GM23338 (cell line): ENCODE data around the gene FAM168A. TPM values are rescaled to one million over a fixed set of nuclear protein-coding genes. Genes with fewer than 3 reads are reported as not detected.

Experiments used
- ATAC-seq: fragments of 200-7000 bp; cut with Tn5 transposase; 3 replicates; pipeline ENCODE4 v1.9.1; 2020
- DNase-seq: peaks from one replicate; pipeline ENCODE4 v3.0.0-alpha.2; 2015; ENCODE audit warnings: low spot score
- H2AFZ ChIP-seq: fragments of 200-600 bp; sonication (generic); 2 replicates; pipeline ENCODE4 v1.8.0; 2016; ENCODE audit warnings: antibody characterized with exemption, mild to moderate bottlenecking, moderate library complexity
- H3F3A ChIP-seq: fragments of 200-600 bp; sonication (generic); replicated peaks from 2 replicates; pipeline ENCODE4 v1.8.0; 2017; ENCODE audit warnings: antibody characterized with exemption, mixed run types, low read depth
- H3K27ac ChIP-seq: fragments of 200-600 bp; sonication (generic); 2 replicates; pipeline ENCODE4 v1.6.1; 2016; ENCODE audit warnings: low read depth
- H3K27me3 ChIP-seq: fragments of 200-600 bp; sonication (generic); 2 replicates; pipeline ENCODE4 v1.8.0; 2016; ENCODE audit warnings: mild to moderate bottlenecking, mixed run types, moderate library complexity; ENCODE audit not compliant: insufficient read depth
- H3K36me3 ChIP-seq: fragments of 200-600 bp; sonication (generic); 2 replicates; pipeline ENCODE4 v1.8.0; 2016; ENCODE audit warnings: mild to moderate bottlenecking; ENCODE audit not compliant: insufficient read depth
- H3K4me1 ChIP-seq: fragments of 200-600 bp; sonication (generic); 2 replicates; pipeline ENCODE4 v1.8.0; 2016; ENCODE audit warnings: mild to moderate bottlenecking, moderate library complexity; ENCODE audit not compliant: insufficient read depth
- H3K4me2 ChIP-seq: fragments of 200-600 bp; sonication (generic); 2 replicates; pipeline ENCODE4 v1.7.1; 2017; ENCODE audit warnings: mixed run types
- H3K4me3 ChIP-seq: fragments of 200-600 bp; sonication (generic); 2 replicates; pipeline ENCODE4 v1.6.1; 2016; ENCODE audit warnings: mixed run types
- H3K79me2 ChIP-seq: fragments of 200-600 bp; sonication (generic); replicated peaks from 2 replicates; pipeline ENCODE4 v1.8.0; 2017; ENCODE audit warnings: mild to moderate bottlenecking; ENCODE audit not compliant: insufficient read depth
- H3K9me2 ChIP-seq: fragments of 200-600 bp; sonication (generic); 2 replicates; pipeline ENCODE4 v1.8.0; 2017; ENCODE audit not compliant: insufficient read depth
- H4K20me1 ChIP-seq: fragments of 200-600 bp; sonication (generic); replicated peaks from 2 replicates; pipeline ENCODE4 v1.8.0; 2017; ENCODE audit warnings: mild to moderate bottlenecking; ENCODE audit not compliant: insufficient read depth
- H3K27ac Mint-ChIP-seq: 2 replicates; pipeline ENCODE4 v1.8.0; 2020; ENCODE audit warnings: inconsistent platforms, mild to moderate bottlenecking, moderate library complexity, mixed read lengths
- H3K27me3 Mint-ChIP-seq: 3 replicates; pipeline ENCODE4 v1.8.0; 2022; ENCODE audit warnings: low read depth, mild to moderate bottlenecking, moderate library complexity, mixed read lengths, inconsistent platforms; ENCODE audit not compliant: insufficient read depth, poor library complexity
- H3K36me3 Mint-ChIP-seq: 3 replicates; pipeline ENCODE4 v1.8.0; 2021; ENCODE audit warnings: low read depth, mild to moderate bottlenecking, inconsistent platforms, moderate library complexity, mixed read lengths
- H3K4me1 Mint-ChIP-seq: 3 replicates; pipeline ENCODE4 v1.8.0; 2020; ENCODE audit warnings: mild to moderate bottlenecking, inconsistent platforms, mixed read lengths
- H3K4me3 Mint-ChIP-seq: 3 replicates; pipeline ENCODE4 v1.8.0; 2021; ENCODE audit warnings: moderate library complexity, mild to moderate bottlenecking, inconsistent platforms, mixed read lengths
- H3K9me3 Mint-ChIP-seq: 3 replicates; pipeline ENCODE4 v1.8.0; 2020; ENCODE audit warnings: moderate library complexity, mild to moderate bottlenecking, inconsistent platforms, mixed read lengths
- CREB1 ChIP-seq: fragments of 250-450 bp; sonication (Bioruptor Pico); IDR thresholded peaks from 2 replicates; pipeline ENCODE4 v1.5.0; 2020; ENCODE audit warnings: low read depth, mild to moderate bottlenecking, moderate library complexity
- EZH2 ChIP-seq: fragments of 200-600 bp; sonication (generic); IDR thresholded peaks from one replicate; pipeline ENCODE4 v1.8.0; 2017; ENCODE audit warnings: antibody characterized with exemption, mild to moderate bottlenecking, low read depth; ENCODE audit not compliant: unreplicated experiment
- EZH2phosphoT487 ChIP-seq: fragments of 200-600 bp; sonication (generic); IDR thresholded peaks from one replicate; pipeline ENCODE4 v1.8.1; 2018; ENCODE audit warnings: antibody characterized with exemption; ENCODE audit not compliant: unreplicated experiment
- JUNB ChIP-seq: IDR thresholded peaks from one replicate; pipeline ENCODE4 v1.6.1; 2016; ENCODE audit warnings: antibody characterized with exemption; ENCODE audit not compliant: unreplicated experiment
- NANOG ChIP-seq: IDR thresholded peaks from 2 replicates; pipeline ENCODE4 v1.6.1; 2016; ENCODE audit warnings: antibody characterized with exemption, borderline replicate concordance
- POLR2AphosphoS5 ChIP-seq: IDR thresholded peaks from 2 replicates; pipeline ENCODE4 v1.6.1; 2016; ENCODE audit warnings: antibody characterized with exemption, low read depth
- STAT1 ChIP-seq: IDR thresholded peaks from one replicate; pipeline ENCODE4 v1.6.1; 2016; ENCODE audit warnings: antibody characterized with exemption; ENCODE audit not compliant: unreplicated experiment
- ZNF114 ChIP-seq: fragments of 250-450 bp; sonication (Bioruptor Pico); IDR thresholded peaks from 2 replicates; pipeline ENCODE4 v1.5.0; 2020; ENCODE audit warnings: mild to moderate bottlenecking, moderate library complexity
- ZNF331 ChIP-seq: fragments of 250-450 bp; sonication (Bioruptor Pico); IDR thresholded peaks from 2 replicates; pipeline ENCODE4 v1.5.0; 2020; ENCODE audit warnings: low read depth, mild to moderate bottlenecking, moderate library complexity
- polyA plus RNA-seq: library from polyadenylated mRNA; unstranded; fragments of >200 nt; fragmentation: Nextera tagmentation; extraction: Ambion mirVana; gene quantifications from 2 replicates; pipeline ENCODE4 v1.2.1, GENCODE V29; 2016
- total RNA-seq: library from RNA; depleted of rRNA; stranded (reverse); fragments of >200 nt; shearing (Covaris generic); gene quantifications from 2 replicates; pipeline ENCODE4 v1.2.3, GENCODE V29; 2014
- TF ChIP-seq, protein P1 (sequence below): IDR thresholded peaks from one replicate; pipeline ENCODE4 v1.6.1; 2018; ENCODE audit warnings: antibody characterized with exemption; ENCODE audit not compliant: unreplicated experiment
- TF ChIP-seq, protein P2 (sequence below): IDR thresholded peaks from 2 replicates; pipeline ENCODE4 v1.6.1; 2016; ENCODE audit warnings: antibody characterized with exemption

The FAM168A gene
- total and polyA plus RNA-seq, 2 experiments from 2014 or later: 8.0 to 20.3 TPM

DNA sequence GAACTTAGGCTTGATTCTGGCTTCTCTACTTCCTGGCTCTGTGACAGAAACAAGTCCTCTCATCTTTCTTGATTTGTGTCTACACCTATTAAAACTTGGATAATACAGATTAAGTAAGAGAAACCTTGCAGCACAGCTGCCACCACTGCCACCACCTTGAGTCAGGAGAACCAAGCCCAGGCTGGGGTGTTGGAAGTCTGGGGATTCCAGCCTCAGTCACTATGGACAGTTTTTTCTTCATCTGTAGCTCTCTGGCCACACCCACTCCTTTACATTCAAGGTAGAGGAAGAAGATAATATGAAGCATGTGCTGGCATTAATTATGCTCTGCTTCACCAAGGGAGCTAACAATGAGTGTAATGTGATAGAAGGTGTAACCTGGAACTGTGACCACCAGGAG is 146.0 kb downstream of the FAM168A start:
- peaks cover 2% of the 10 kb centered on the region for H3K27me3 Mint-ChIP-seq
- no peak overlapping the region for H3K27ac Mint-ChIP-seq
- H3K4me1 Mint-ChIP-seq: peaks cover 12% of the 10 kb centered on the region; the same call in 2 of the 3 replicates

DNA sequence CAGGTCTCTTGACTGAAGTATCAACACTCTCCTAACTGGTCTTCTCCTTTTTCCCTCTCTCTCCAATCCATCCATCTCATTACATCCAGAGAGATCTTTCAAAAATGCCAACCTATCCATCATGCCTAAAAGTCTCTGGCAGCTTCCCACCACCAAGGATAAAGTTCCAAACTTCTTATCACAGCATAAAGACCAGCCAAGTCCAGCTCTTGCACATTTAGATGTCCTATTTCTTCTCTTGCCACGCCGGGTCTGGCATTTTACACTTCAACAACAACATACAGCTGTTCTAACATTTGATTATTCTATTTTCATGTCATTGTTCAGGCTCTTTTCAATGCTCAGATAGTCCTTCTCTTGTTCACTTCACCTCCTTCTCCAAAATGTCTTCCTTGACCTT is 151.1 kb downstream of the FAM168A start:
- Histone ChIP-seq H3K79me2 (no peaks in the 10 kb centered on the region), H3K36me3 (no peaks in the 10 kb centered on the region), H3K9me2 (no peaks in the 10 kb centered on the region), H3F3A (no peaks in the 10 kb centered on the region), H3K4me3 (no peak overlapping the region), H3K27ac (no peak overlapping the region), H4K20me1 (peaks cover 13% of the 10 kb centered on the region), H3K4me2 (no peak overlapping the region), H3K27me3 (no peaks in the 10 kb centered on the region), H3K4me1 (no peaks in the 10 kb centered on the region; the same call in 1 of the 2 replicates), H2AFZ (no peak overlapping the region)
- no peak for DNase-seq
- H3K4me3 Mint-ChIP-seq: no peak overlapping the region
- H3K36me3 Mint-ChIP-seq: no peaks in the 10 kb centered on the region; the same call in 2 of the 3 replicates
- no peaks in the 10 kb centered on the region; the same call in 2 of the 3 replicates for H3K9me3 Mint-ChIP-seq
- ATAC-seq: no peak
- peaks cover 9% of the 10 kb centered on the region; the same call in 2 of the 3 replicates for H3K4me1 Mint-ChIP-seq
- peaks cover 2% of the 10 kb centered on the region for H3K27me3 Mint-ChIP-seq
- H3K27ac Mint-ChIP-seq: no peak overlapping the region
- TF ChIP-seq CREB1 (CRISPR knock-in tag): no peak
- TF ChIP-seq JUNB: no peak
- no peak for TF ChIP-seq EZH2
- TF ChIP-seq STAT1: no peak
- TF ChIP-seq, protein P1, sequence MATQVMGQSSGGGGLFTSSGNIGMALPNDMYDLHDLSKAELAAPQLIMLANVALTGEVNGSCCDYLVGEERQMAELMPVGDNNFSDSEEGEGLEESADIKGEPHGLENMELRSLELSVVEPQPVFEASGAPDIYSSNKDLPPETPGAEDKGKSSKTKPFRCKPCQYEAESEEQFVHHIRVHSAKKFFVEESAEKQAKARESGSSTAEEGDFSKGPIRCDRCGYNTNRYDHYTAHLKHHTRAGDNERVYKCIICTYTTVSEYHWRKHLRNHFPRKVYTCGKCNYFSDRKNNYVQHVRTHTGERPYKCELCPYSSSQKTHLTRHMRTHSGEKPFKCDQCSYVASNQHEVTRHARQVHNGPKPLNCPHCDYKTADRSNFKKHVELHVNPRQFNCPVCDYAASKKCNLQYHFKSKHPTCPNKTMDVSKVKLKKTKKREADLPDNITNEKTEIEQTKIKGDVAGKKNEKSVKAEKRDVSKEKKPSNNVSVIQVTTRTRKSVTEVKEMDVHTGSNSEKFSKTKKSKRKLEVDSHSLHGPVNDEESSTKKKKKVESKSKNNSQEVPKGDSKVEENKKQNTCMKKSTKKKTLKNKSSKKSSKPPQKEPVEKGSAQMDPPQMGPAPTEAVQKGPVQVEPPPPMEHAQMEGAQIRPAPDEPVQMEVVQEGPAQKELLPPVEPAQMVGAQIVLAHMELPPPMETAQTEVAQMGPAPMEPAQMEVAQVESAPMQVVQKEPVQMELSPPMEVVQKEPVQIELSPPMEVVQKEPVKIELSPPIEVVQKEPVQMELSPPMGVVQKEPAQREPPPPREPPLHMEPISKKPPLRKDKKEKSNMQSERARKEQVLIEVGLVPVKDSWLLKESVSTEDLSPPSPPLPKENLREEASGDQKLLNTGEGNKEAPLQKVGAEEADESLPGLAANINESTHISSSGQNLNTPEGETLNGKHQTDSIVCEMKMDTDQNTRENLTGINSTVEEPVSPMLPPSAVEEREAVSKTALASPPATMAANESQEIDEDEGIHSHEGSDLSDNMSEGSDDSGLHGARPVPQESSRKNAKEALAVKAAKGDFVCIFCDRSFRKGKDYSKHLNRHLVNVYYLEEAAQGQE: no peak
- TF ChIP-seq, protein P2, sequence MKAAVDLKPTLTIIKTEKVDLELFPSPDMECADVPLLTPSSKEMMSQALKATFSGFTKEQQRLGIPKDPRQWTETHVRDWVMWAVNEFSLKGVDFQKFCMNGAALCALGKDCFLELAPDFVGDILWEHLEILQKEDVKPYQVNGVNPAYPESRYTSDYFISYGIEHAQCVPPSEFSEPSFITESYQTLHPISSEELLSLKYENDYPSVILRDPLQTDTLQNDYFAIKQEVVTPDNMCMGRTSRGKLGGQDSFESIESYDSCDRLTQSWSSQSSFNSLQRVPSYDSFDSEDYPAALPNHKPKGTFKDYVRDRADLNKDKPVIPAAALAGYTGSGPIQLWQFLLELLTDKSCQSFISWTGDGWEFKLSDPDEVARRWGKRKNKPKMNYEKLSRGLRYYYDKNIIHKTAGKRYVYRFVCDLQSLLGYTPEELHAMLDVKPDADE: no peak
- TF ChIP-seq ZNF331 (CRISPR knock-in tag): no peak
- no peak for TF ChIP-seq NANOG

More for the DNA sequence above, 146.0 kb downstream of the FAM168A start:
- TF ChIP-seq, protein P1: no peak
- no peak for TF ChIP-seq POLR2AphosphoS5
- no peak for TF ChIP-seq CREB1 (CRISPR knock-in tag)
- no peak for TF ChIP-seq JUNB
- TF ChIP-seq EZH2: no peak
- no peak for TF ChIP-seq ZNF331 (CRISPR knock-in tag)
- TF ChIP-seq NANOG: no peak
- TF ChIP-seq ZNF114 (CRISPR knock-in tag): no peak
- TF ChIP-seq, protein P2: no peak
- TF ChIP-seq EZH2phosphoT487: no peak
- H3K4me3 Mint-ChIP-seq: no peak overlapping the region
- H3K4me2 ChIP-seq: no peak overlapping the region
- H3K9me2 ChIP-seq: no peaks in the 10 kb centered on the region
- H2AFZ ChIP-seq: no peak overlapping the region
- no peaks in the 10 kb centered on the region; the same call in 2 of the 3 replicates for H3K36me3 Mint-ChIP-seq
- no peaks in the 10 kb centered on the region for H3F3A ChIP-seq
- no peak overlapping the region for H3K27ac ChIP-seq
- peaks cover 27% of the 10 kb centered on the region for H4K20me1 ChIP-seq
- H3K36me3 ChIP-seq: no peaks in the 10 kb centered on the region
- ATAC-seq (no peak), DNase-seq (no peak)
- H3K4me1 ChIP-seq: no peaks in the 10 kb centered on the region; the same call in 1 of the 2 replicates
- H3K79me2 ChIP-seq: no peaks in the 10 kb centered on the region; the same call in 1 of the 2 replicates
- H3K27me3 ChIP-seq: no peaks in the 10 kb centered on the region
- no peaks in the 10 kb centered on the region; the same call in 2 of the 3 replicates for H3K9me3 Mint-ChIP-seq
- H3K4me3 ChIP-seq: no peak overlapping the region
